ENCODE measurements around the gene CMKLR1. TPM values are rescaled to one million over a fixed set of nuclear protein-coding genes. Genes with fewer than 3 reads are reported as not detected.

The CMKLR1 gene
- total and polyA plus RNA-seq, 9 of the 15 experiments (the other 6 are each of a cell fraction or from before 2014, with no cell fraction given), result 0.11 to 1.4 (median 0.20) TPM

DNA sequence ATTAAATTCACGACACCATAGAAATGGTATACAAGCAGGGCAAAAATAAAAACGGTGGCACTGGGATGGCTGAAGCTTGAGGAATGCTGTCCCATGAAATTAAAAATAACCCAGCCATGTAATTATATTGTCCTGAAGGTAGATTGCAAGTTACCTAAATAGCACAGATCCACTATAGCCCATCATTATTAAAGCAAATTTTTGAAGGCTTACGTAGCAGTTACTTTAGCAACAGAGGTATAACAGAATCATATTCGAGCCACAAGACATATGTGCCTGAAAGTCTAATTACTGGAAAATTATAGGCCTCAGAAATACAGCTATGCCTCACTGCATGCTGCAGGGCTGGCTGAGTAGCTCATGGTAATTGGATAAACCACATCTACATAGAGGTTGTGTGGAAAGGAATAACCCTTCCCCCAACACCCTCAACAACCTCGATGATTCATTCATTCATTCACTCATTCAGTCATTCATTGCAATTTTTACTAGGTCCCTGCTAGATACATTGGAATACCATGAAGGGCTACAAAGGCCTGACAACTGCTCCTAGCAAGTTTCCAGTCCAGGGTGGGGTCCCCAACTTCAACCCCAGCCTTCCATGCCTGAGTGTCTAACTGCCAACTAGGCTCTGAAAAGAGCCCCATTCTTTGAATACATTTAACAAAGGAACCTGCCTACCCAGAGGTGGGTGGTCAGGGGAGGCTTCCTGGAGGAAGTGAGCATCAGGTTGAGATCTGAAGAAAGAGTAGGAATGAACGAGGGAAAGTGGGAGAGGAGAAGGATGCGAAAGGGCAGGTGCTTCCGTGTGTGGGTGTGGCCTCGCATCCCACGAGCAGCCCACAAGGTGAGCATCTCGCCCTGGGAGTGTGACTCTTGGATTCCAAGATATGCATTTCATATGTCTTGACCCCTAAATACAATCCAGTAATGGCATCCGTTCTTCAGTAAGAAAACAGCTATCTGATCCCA, 18.0 kb upstream of the CMKLR1 start:
- Histone ChIP-seq H3K4me2 (ENCODE audit: insufficient read depth, low read length) (no peak overlapping the region), H3K27ac (ENCODE audit: extremely low read depth, low read depth, low read length) (no peak overlapping the region), H4K20me1 (replicated peaks; ENCODE audit: control insufficient read depth, insufficient read depth, low read length) (no peaks in the 10 kb centered on the region; the same call in 1 of the 2 replicates), H3K9me1 (ENCODE audit: control insufficient read depth, insufficient read depth, low read length) (no peaks in the 10 kb centered on the region), H2AFZ (ENCODE audit: low read depth, low read length) (no peak overlapping the region), H3K9ac (ENCODE audit: insufficient read depth in 1 of 2, low read depth in 2 of 2, low read length in 2 of 2) (no peak overlapping the region), H3K4me1 (replicated peaks in 1 of 2; ENCODE audit: control insufficient read depth in 2 of 2, insufficient read depth in 2 of 2, low read length in 2 of 2) (no peaks in the 10 kb centered on the region), H3K79me2 (ENCODE audit: control insufficient read depth, insufficient read depth, low read length) (no peaks in the 10 kb centered on the region), H3K36me3 (ENCODE audit: control insufficient read depth, insufficient read depth, low read length) (no peaks in the 10 kb centered on the region), H3K27me3 (ENCODE audit: control insufficient read depth in 2 of 2, insufficient read depth in 2 of 2, low read length in 2 of 2) (0 out of 5 replicates have a peak, but pooled peaks cover 0 to 14% of the 10 kb centered on the region in 2 experiments), H3K9me3 (replicated peaks; ENCODE audit: control insufficient read depth, insufficient read depth, low read depth, low read length) (no peaks in the 10 kb centered on the region), H3K4me3 (no peak overlapping the region)
- CTCF ChIA-PET (ENCODE audit: low intra/inter-chr PET ratio), result no interaction called here
- BruUV-seq (replicated peaks), result no TSS peak
- no peak for TF ChIP-seq ZNF316 (IDR thresholded peaks at IDR 0.05)
- TF ChIP-seq GMEB1 (CRISPR knock-in tag; IDR thresholded peaks at IDR 0.05), result no peak
- no peak for TF ChIP-seq HDAC3 (IDR thresholded peaks at IDR 0.05; ENCODE audit: borderline replicate concordance, partially characterized antibody)
- TF ChIP-seq ARHGAP35 (IDR thresholded peaks at IDR 0.05; ENCODE audit: partially characterized antibody), result no peak
- no peak for TF ChIP-seq GATAD2A (IDR thresholded peaks at IDR 0.05)
- no peak for TF ChIP-seq ZNF695 (CRISPR knock-in tag; IDR thresholded peaks at IDR 0.05)
- TF ChIP-seq, protein P1, sequence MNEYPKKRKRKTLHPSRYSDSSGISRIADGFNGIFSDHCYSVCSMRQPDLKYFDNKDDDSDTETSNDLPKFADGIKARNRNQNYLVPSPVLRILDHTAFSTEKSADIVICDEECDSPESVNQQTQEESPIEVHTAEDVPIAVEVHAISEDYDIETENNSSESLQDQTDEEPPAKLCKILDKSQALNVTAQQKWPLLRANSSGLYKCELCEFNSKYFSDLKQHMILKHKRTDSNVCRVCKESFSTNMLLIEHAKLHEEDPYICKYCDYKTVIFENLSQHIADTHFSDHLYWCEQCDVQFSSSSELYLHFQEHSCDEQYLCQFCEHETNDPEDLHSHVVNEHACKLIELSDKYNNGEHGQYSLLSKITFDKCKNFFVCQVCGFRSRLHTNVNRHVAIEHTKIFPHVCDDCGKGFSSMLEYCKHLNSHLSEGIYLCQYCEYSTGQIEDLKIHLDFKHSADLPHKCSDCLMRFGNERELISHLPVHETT (CRISPR knock-in tag; conservative IDR thresholded peaks at IDR 0.05 in 1 of 2, IDR thresholded peaks at IDR 0.05 in 1 of 2), result no peak
- no peak for TF ChIP-seq ZNF75A (CRISPR knock-in tag; IDR thresholded peaks at IDR 0.05)
- TF ChIP-seq NR2C2 (CRISPR knock-in tag; IDR thresholded peaks at IDR 0.05), result no peak
- TF ChIP-seq NR2C2 (tag; IDR thresholded peaks at IDR 0.05), result no peak
- TF ChIP-seq GABPB1 (CRISPR knock-in tag; IDR thresholded peaks at IDR 0.05), result no peak
- TF ChIP-seq ZFP36 (IDR thresholded peaks at IDR 0.05; ENCODE audit: low read depth, low read length, partially characterized antibody), result peak; percentile 33
- TF ChIP-seq ZNF24 (IDR thresholded peaks at IDR 0.05), result peak; percentile 67; the same call in 1 of the 2 replicates
- 8% methylated on average over 12 of the region's 12 CpGs for WGBS (ENCODE audit: insufficient coverage, low coverage, missing lambda C conversion rate)
- in situ Hi-C loops (cut with MboI), result no loop called here
- FAIRE-seq, result no peak
- ATAC-seq, result no peak
- intact Hi-C loops (cut with micrococcal nuclease), result no loop called here
- DNase-seq (ENCODE audit: extremely low read depth in 1 of 4, low spot score in 3 of 4), result no peak
- POLR2A ChIA-PET, result interaction anchor here (0.7 to 0.9 kb wide), 2 partner anchors 43 to 95 kb away, joined by 4 read pairs; no protein-coding TSS in a partner anchor

Measured in K562 (cell line).